Liver (tissue), 9 donors: Measurements from ENCODE around the gene PRAC1. TPM values are rescaled to one million over a fixed set of nuclear protein-coding genes. Genes with fewer than 3 reads are reported as not detected.

Experiments
- DNase-seq: peaks from one replicate; pipeline ENCODE4 v3.0.0-alpha.2; 2017; ENCODE audit warnings: low spot score
- H3K27ac ChIP-seq, 2 donors: one replicate each; pipeline ENCODE4 v1.7.0; 2013; ENCODE audit warnings: inconsistent platforms in 2 of 2, low read length in 2 of 2, control low read depth in 1 of 2, low read depth in 1 of 2, mild to moderate bottlenecking in 1 of 2
- H3K27me3 ChIP-seq, 4 donors: one replicate each; pipeline versions ENCODE4 v1.6.1 to v1.7.0; 2013; ENCODE audit warnings: low read length in 3 of 4, inconsistent platforms in 1 of 4, mild to moderate bottlenecking in 1 of 4, moderate library complexity in 1 of 4; ENCODE audit not compliant: control insufficient read depth in 4 of 4, insufficient read depth in 4 of 4
- H3K36me3 ChIP-seq, 4 donors: one replicate each; pipeline versions ENCODE4 v1.6.1 to v1.7.0; 2013; ENCODE audit warnings: low read length in 3 of 4, mild to moderate bottlenecking in 3 of 4, low read depth in 1 of 4, moderate library complexity in 1 of 4; ENCODE audit not compliant: control insufficient read depth in 4 of 4, insufficient read depth in 3 of 4
- H3K4me1 ChIP-seq, 4 donors: one replicate each; pipeline versions ENCODE4 v1.6.1 to v1.7.0; 2013; ENCODE audit warnings: low read length in 3 of 4, mild to moderate bottlenecking in 3 of 4, moderate library complexity in 1 of 4; ENCODE audit not compliant: control insufficient read depth in 4 of 4, insufficient read depth in 4 of 4
- H3K4me3 ChIP-seq, 3 donors: one replicate each; pipeline versions ENCODE4 v1.6.1 to v1.7.0; 2013; ENCODE audit warnings: low read length in 3 of 3, control low read depth in 1 of 3, low read depth in 1 of 3, mild to moderate bottlenecking in 1 of 3
- H3K9ac ChIP-seq, 2 donors: one replicate each; pipeline ENCODE4 v1.7.0; 2013; ENCODE audit warnings: low read length in 2 of 2, mild to moderate bottlenecking in 2 of 2, moderate library complexity in 2 of 2, control low read depth in 1 of 2, low read depth in 1 of 2
- H3K9me3 ChIP-seq, 4 donors: one replicate each; pipeline versions ENCODE4 v1.6.1 to v1.7.0; 2013; ENCODE audit warnings: low read length in 3 of 4; ENCODE audit not compliant: control insufficient read depth in 4 of 4
- ATF3 ChIP-seq: IDR thresholded peaks from 2 replicates; pipeline ENCODE4 v1.6.1; 2016; ENCODE audit warnings: antibody characterized with exemption
- CTCF ChIP-seq: fragments of 150-350 bp; IDR thresholded peaks from 2 replicates; pipeline ENCODE4 v1.5.1; 2017; ENCODE audit warnings: improper control_type of control experiment, low read depth, low read length; ENCODE audit not compliant: missing input control
- EGR1 ChIP-seq, 2 donors: IDR thresholded peaks; 2 replicates each; pipeline ENCODE4 v1.6.1; 2016 to 2018; ENCODE audit warnings: antibody characterized with exemption in 2 of 2, low read depth in 2 of 2
- FOXA1 ChIP-seq: IDR thresholded peaks from 2 replicates; pipeline ENCODE4 v1.6.1; 2016; ENCODE audit warnings: antibody characterized with exemption
- FOXA2 ChIP-seq: IDR thresholded peaks from 2 replicates; pipeline ENCODE4 v1.6.1; 2016; ENCODE audit warnings: antibody characterized with exemption
- GABPA ChIP-seq, 2 donors: IDR thresholded peaks in 1 of 2; conservative IDR thresholded peaks in 1 of 2; 2 replicates each; pipeline ENCODE4 v1.6.1; 2016; ENCODE audit warnings: antibody characterized with exemption in 2 of 2, mild to moderate bottlenecking in 1 of 2, moderate library complexity in 1 of 2
- HNF4A ChIP-seq, 2 donors: conservative IDR thresholded peaks; 2 replicates each; pipeline ENCODE4 v1.6.1; 2016; ENCODE audit warnings: antibody characterized with exemption in 2 of 2, mild to moderate bottlenecking in 2 of 2
- HNF4G ChIP-seq: IDR thresholded peaks from 2 replicates; pipeline ENCODE4 v1.6.1; 2016; ENCODE audit warnings: antibody characterized with exemption
- JUND ChIP-seq, 2 donors: IDR thresholded peaks; 2 replicates each; pipeline ENCODE4 v1.6.1; 2016; ENCODE audit warnings: antibody characterized with exemption in 2 of 2
- MAX ChIP-seq: IDR thresholded peaks from 2 replicates; pipeline ENCODE4 v1.6.1; 2016; ENCODE audit warnings: antibody characterized with exemption
- NR2F2 ChIP-seq: IDR thresholded peaks from 2 replicates; pipeline ENCODE4 v1.6.1; 2016; ENCODE audit warnings: antibody characterized with exemption
- RAD21 ChIP-seq, 2 donors: IDR thresholded peaks; 2 replicates each; pipeline ENCODE4 v1.6.1; 2016; ENCODE audit warnings: antibody characterized with exemption in 2 of 2, mild to moderate bottlenecking in 2 of 2
- REST ChIP-seq: IDR thresholded peaks from 2 replicates; pipeline ENCODE4 v1.6.1; 2016; ENCODE audit warnings: antibody characterized with exemption, mild to moderate bottlenecking
- RXRA ChIP-seq, 2 donors: IDR thresholded peaks; 2 replicates each; pipeline ENCODE4 v1.6.1; 2017 to 2018; ENCODE audit warnings: antibody characterized with exemption in 2 of 2, mild to moderate bottlenecking in 1 of 2
- SP1 ChIP-seq: IDR thresholded peaks from 2 replicates; pipeline ENCODE4 v1.6.1; 2018; ENCODE audit warnings: antibody characterized with exemption, mild to moderate bottlenecking
- TAF1 ChIP-seq: conservative IDR thresholded peaks from 2 replicates; pipeline ENCODE4 v1.6.1; 2016; ENCODE audit warnings: antibody characterized with exemption, mild to moderate bottlenecking
- YY1 ChIP-seq: IDR thresholded peaks from 2 replicates; pipeline ENCODE4 v1.6.1; 2016; ENCODE audit warnings: antibody characterized with exemption, mild to moderate bottlenecking
- ZBTB33 ChIP-seq: IDR thresholded peaks from 2 replicates; pipeline ENCODE4 v1.6.1; 2016; ENCODE audit warnings: antibody characterized with exemption
- WGBS: extraction: QIAGEN DNeasy Blood & Tissue Kit; methylation state at CpG from one replicate; pipeline ENCODE4 v1.1.7; 2013; 5-methylcytosine and 5-hydroxymethylcytosine counted together
- polyA plus RNA-seq, 2 donors: library from polyadenylated mRNA; stranded (reverse) in 1 of 2; unstranded in 1 of 2; fragments of 200-250 nt in 1 of 2; fragments of >200 nt in 1 of 2; fragmentation: Nextera tagmentation in 1 of 2; extraction: Ambion mirVana in 1 of 2; gene quantifications; one replicate each; pipeline versions ENCODE4 v1.2.1 to v1.2.3, GENCODE V29; 2013 to 2015
- total RNA-seq, 2 donors: library from RNA; depleted of rRNA; stranded (reverse); fragments of >200 nt; gene quantifications; one replicate each; pipeline ENCODE4 v1.2.3, GENCODE V29; 2014
- donor health status: healthy.
- donor health status: healthy.
- donor health status: healthy.
- donor health status: healthy.
- donor health status: healthy.

Gene PRAC1
- total and polyA plus RNA-seq, 4 donors = not detected

DNA sequence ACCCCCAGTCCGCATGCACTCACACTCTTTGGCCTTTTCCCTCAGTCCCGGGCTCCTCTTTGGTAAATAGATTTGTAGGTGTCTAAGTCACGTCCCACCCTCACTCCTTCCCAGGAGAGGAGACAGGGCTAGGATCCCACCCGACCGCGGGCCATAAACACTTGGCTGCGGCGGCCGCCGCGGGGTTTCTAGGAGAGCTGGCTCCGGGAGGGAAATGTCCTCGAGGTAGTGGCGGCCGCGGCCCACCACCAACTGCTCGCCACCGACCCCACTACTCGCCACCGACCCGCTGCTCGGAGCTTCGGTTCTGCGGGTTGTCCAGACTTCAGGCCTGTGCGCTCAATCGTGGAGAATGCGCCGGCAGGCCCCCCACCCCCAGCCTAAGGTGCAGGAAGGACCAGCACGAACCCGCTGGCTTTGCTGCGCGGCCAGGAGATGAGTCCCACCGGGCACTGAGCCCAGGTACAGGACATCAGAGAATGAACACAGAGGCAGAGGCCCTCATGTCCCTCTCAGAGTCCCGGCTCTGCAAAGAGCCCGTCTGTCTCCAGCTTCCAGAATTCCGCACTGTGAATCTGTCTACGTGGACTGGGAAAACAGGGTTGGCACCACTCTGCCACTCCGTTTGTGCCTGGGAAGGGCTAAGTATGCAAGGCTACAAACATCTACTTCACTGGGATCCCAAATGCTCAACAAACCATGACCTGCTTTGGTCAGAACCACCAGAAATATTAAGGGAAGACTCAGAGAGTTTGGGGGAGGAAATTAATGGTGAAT, 3.2 kb upstream of the PRAC1 start:
- Histone ChIP-seq H3K27me3 (peaks cover 0 to 49% (median 27%) of the 10 kb centered on the region in 4 donors), H3K9ac (no peak overlapping the region), H3K27ac (no peak overlapping the region), H3K36me3 (no peaks in the 10 kb centered on the region), H3K9me3 (no peaks in the 10 kb centered on the region), H3K4me3 (no peak overlapping the region), H3K4me1 (peaks cover 1 to 24% (median 6%) of the 10 kb centered on the region in 4 donors)
- 14% methylated on average over 38 of the region's 38 CpGs for WGBS
- TF ChIP-seq NR2F2 (no peak), ATF3 (no peak), EGR1 (IDR thresholded peaks at IDR 0.05; ENCODE audit: low read depth in 2 of 2) (no peak), TAF1 (no peak), RXRA (IDR thresholded peaks at IDR 0.05) (no peak), HNF4A (conservative IDR thresholded peaks at IDR 0.05) (no peak), SP1 (no peak), JUND (IDR thresholded peaks at IDR 0.05) (no peak), FOXA1 (no peak), MAX (no peak), FOXA2 (no peak), CTCF (no peak), GABPA (IDR thresholded peaks at IDR 0.05 in 1 of 2, conservative IDR thresholded peaks at IDR 0.05 in 1 of 2) (no peak), REST (no peak), ZBTB33 (no peak), YY1 (no peak), RAD21 (IDR thresholded peaks at IDR 0.05) (no peak), HNF4G (no peak)
- no peak for DNase-seq
